ENCODE measurements around the gene FEZF2. TPM values are rescaled to one million over a fixed set of nuclear protein-coding genes. Genes with fewer than 3 reads are reported as not detected.

The FEZF2 gene
- total and polyA plus RNA-seq, 2 experiments from 2014 or later = not detected

- no peak for DNase-seq (ENCODE audit: low read depth in 1 of 2, low spot score in 1 of 2)
- no peak overlapping the region for H3K4me3 ChIP-seq
- peaks cover 100% of the 10 kb centered on the region for H3K27me3 ChIP-seq
- no peaks in the 10 kb centered on the region for H3K36me3 ChIP-seq
- H3K9me3 ChIP-seq (ENCODE audit: low read depth) = no peaks in the 10 kb centered on the region
- no peaks in the 10 kb centered on the region for H3K4me1 ChIP-seq (ENCODE audit: low read depth)
- H3K27ac ChIP-seq = no peak overlapping the region
- TF ChIP-seq CTCF (IDR thresholded peaks at IDR 0.05; ENCODE audit: low read depth, low read length) = no peak
These were observed 3.8 kb upstream of the FEZF2 start for GRCh38 chr3:62376906-62377877.

DNA sequence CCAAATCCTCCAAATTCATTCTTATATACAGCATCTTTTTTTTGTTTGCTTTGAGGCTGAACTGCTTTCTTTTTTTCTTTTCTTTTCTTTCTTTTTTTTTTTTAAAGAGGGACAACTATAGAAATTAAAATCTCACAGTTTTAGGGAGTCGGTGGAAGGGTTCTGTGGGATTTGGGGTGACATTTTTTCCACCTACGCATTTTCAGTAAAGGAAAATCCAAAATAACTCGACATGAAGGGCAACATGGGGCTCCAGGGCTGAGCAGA is 3.0 kb upstream of the FEZF2 start:
- no peak overlapping the region for H3K4me3 ChIP-seq
- peaks cover 100% of the 10 kb centered on the region for H3K27me3 ChIP-seq
- H3K36me3 ChIP-seq = no peaks in the 10 kb centered on the region
- no peak for DNase-seq (ENCODE audit: low read depth in 1 of 2, low spot score in 1 of 2)
- no peak overlapping the region for H3K27ac ChIP-seq
- H3K9me3 ChIP-seq (ENCODE audit: low read depth) = no peaks in the 10 kb centered on the region
- TF ChIP-seq CTCF (IDR thresholded peaks at IDR 0.05; ENCODE audit: low read depth, low read length) = no peak
- no peaks in the 10 kb centered on the region for H3K4me1 ChIP-seq (ENCODE audit: low read depth)

DNA sequence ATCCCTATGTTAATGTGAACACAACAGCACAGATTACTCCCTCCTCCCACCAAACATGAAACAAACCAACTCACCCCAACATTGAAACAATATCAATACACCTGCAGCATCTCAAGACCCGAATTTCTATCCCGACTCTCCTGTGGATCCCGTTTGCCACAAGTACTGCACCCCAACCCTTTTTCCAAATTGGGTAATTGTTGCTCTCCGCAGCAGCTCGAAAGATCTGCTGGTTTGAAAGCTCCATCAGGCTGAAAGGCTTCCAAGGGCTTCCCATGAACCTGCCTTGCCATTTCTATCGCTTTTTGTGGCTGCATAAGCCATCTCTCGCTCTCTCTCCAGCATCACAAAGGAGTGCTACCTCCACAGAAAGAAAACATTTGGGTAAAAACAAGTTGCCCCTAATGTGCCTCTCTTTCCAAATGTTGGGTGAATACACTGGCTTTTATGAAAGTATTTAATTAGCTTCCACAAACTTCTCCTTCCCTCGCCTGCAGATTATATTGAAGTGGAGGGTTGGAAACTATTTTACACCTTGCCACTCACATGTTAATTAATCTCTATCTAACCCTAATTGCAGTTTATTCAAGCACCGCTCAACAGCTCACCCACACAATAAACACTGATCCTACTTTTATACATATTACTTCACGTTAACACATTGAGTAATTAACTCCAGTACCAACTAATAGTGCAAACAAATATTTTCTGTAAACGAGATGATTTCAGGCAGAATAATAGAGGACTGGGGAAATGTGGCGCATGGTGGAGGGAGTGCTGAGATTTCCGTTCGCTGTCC is 2.5 kb upstream of the FEZF2 start:
- Histone ChIP-seq H3K4me1 (ENCODE audit: low read depth) (no peaks in the 10 kb centered on the region), H3K36me3 (no peaks in the 10 kb centered on the region), H3K9me3 (ENCODE audit: low read depth) (no peaks in the 10 kb centered on the region), H3K27me3 (peaks cover 100% of the 10 kb centered on the region), H3K27ac (no peak overlapping the region), H3K4me3 (no peak overlapping the region)
- DNase-seq (ENCODE audit: low read depth in 1 of 2, low spot score in 1 of 2) = no peak
- no peak for TF ChIP-seq CTCF (IDR thresholded peaks at IDR 0.05; ENCODE audit: low read depth, low read length)

DNA sequence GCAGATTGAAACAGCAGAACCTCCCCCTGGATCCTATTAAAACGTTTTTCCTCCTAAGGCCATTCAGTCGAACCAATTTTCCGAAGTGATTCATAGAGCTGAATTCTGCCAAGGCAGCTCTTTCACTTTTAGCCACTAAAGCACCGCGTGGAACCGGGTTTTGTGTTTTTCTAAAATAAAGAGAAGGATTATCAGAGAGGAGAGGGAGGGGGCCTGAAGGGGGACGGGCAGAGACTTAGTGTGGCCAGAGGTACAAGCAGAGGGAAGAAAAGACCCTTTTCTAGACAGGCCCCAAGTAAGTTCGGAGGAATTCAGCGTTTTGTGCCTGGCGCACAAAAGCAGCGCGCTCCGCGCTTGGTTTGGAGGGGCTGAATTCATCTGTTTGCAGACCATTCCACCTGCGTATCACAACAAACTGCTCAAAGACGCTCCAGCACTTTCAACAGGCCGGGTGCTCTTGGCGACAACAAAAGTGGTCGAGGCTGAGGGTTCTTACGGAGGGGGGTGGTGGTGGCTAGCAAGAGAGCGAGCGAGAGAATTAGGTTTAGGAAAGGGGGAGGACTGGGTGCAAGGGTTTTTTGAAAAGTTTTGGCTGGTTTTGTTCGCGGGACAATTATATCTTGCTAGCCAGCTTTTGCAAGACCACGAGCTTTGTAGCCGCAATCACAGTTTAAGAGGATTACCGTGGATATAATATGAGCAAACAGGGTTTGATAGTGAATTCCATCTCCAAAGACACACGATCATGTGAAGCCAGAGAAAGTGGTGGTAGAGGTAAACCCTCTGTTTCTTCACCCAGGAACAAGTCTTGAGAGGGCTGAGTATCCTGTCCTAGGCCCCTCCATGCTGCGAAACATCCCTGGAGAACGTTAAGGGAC is 1.2 kb upstream of the FEZF2 start:
- H3K9me3 ChIP-seq (ENCODE audit: low read depth) = no peaks in the 10 kb centered on the region
- peaks cover 100% of the 10 kb centered on the region for H3K27me3 ChIP-seq
- DNase-seq (ENCODE audit: low read depth in 1 of 2, low spot score in 1 of 2) = no peak
- H3K36me3 ChIP-seq = no peaks in the 10 kb centered on the region
- H3K4me3 ChIP-seq = no peak overlapping the region
- no peak overlapping the region for H3K27ac ChIP-seq
- H3K4me1 ChIP-seq (ENCODE audit: low read depth) = no peaks in the 10 kb centered on the region
- TF ChIP-seq CTCF (IDR thresholded peaks at IDR 0.05; ENCODE audit: low read depth, low read length) = no peak

DNA sequence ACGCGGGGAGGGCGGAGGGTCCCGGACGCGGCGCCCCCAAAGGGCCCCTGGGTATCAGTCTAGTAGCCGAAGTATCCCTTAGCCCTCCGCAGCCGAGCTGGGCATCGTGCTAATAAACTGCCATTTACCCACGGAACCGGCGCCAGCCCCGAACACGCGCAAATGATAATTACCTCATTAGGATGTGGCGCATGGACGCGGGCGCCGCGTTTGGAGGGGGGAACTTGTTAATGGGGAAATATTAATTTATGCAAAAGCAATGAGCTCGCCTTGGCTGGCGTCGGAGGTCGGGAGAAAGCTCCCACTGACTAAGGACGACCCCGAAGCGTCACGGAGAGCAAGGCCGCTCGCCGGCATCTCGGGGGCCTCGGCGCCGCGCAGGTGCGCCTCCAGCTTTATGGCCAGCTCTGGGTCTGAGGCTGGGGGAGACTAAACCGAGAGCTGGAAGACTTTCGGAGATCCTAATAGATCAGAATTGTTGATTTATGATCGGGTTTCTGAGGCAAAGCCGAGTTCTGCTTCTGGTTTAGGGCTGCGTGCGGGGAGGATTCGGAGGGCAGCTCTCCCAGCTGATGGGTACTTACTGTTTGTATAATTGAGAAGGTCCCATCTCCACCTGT is 474 bp upstream of the FEZF2 start:
- DNase-seq (ENCODE audit: low read depth in 1 of 2, low spot score in 1 of 2) = no peak

More for the DNA sequence above, 474 bp upstream of the FEZF2 start:
- Histone ChIP-seq H3K4me1 (ENCODE audit: low read depth) (no peaks in the 10 kb centered on the region), H3K36me3 (no peaks in the 10 kb centered on the region), H3K9me3 (ENCODE audit: low read depth) (no peaks in the 10 kb centered on the region), H3K4me3 (no peak overlapping the region), H3K27ac (no peak overlapping the region), H3K27me3 (peaks cover 100% of the 10 kb centered on the region)
- no peak for TF ChIP-seq CTCF (IDR thresholded peaks at IDR 0.05; ENCODE audit: low read depth, low read length)

Measured in cardiac muscle cell (in vitro differentiated cells and primary cell).